Uterus (tissue), 2 donors: Measurements from ENCODE around the gene NLRC4.

Experiments used
- CTCF ChIP-seq, 4 experiments: fragments of 200-600 bp in 2 of 4; fragments of 450-650 bp in 2 of 4; sonication (generic) in 2 of 4; IDR thresholded peaks; one replicate each; pipeline ENCODE4 v1.5.1; 2016 to 2019; ENCODE audit warnings: antibody characterized with exemption in 4 of 4, mild to moderate bottlenecking in 2 of 4, moderate library complexity in 1 of 4
- POLR2A ChIP-seq, 2 donors: fragments of 450-650 bp; IDR thresholded peaks; one replicate each; pipeline ENCODE4 v1.6.1; 2016; ENCODE audit warnings: antibody characterized with exemption in 2 of 2, mild to moderate bottlenecking in 1 of 2, moderate library complexity in 1 of 2

GRCh38 chr2:32291746-32292145 is 27.1 kb upstream of the NLRC4 start:
- TF ChIP-seq CTCF (IDR thresholded peaks at IDR 0.05) = no peak
- no peak for TF ChIP-seq POLR2A (IDR thresholded peaks at IDR 0.05)
